GM18498 (cell line): ENCODE data around the gene C11orf21.
"Not testable (repeated sequence)": the region's sequence is repeated elsewhere in the genome, so short reads cannot be mapped to it uniquely, and the experiment has no call there.

Experiments used
- ATAC-seq: cut with Tn5 transposase; IDR thresholded peaks from one replicate; pipeline ENCODE4 v1.9.1; 2021; ENCODE audit warnings: mild to moderate bottlenecking, moderate library complexity; ENCODE audit not compliant: unreplicated experiment

The C11orf21 gene

DNA sequence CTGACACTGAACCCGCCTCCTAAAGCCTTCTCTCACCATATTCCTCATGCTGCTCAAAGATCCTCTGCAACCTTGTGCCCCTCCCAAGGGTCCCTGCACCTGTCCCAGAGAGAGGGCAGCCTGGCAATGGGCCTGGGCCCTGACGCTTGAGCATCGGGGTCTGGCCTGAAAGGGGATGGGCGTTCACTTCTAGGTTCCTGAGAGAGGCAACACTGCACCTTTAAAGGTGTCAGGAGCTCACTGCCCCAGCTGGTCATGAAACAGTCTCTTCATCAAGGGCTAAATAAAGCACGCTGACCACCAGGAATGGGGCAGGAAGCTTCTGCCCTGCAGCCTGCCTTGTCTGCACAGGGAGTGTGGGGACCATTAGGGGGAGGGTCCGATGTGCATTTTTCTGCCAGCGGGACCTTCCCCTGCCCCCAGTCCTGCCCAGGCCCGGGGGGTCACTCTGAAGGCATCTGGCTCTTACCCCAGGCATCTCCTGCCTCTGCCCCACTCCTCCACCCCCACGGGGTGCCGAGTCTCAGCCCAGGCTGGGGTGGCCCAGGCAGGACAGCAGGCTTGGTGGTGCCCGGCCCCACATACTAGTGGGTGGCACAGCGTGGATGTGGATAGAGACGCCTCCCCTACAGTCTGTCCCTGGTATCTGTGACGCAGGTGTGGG lies 3.5 kb downstream of the C11orf21 start:
- ATAC-seq, result no peak

DNA sequence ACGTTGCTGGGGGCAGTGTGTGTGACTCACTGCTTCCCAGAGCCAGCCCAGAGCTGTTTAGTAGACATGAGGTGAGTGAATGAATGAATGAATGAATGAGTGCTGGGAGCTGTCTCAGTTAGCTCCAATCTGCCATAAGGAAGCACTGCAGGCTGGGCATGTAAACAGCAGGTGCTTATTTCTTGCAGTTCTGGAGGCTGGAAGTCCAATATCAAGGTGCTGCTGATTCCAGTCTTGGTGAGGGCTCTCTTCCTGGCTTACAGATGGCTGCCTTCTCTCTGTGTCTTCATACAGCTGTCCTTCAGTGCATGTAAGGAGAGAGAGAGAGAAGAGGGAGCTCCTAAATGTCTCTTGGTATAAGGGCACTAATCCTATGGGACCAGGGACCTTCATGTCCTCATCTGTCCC lies 4.1 kb downstream of the C11orf21 start:
- no peak for ATAC-seq

DNA sequence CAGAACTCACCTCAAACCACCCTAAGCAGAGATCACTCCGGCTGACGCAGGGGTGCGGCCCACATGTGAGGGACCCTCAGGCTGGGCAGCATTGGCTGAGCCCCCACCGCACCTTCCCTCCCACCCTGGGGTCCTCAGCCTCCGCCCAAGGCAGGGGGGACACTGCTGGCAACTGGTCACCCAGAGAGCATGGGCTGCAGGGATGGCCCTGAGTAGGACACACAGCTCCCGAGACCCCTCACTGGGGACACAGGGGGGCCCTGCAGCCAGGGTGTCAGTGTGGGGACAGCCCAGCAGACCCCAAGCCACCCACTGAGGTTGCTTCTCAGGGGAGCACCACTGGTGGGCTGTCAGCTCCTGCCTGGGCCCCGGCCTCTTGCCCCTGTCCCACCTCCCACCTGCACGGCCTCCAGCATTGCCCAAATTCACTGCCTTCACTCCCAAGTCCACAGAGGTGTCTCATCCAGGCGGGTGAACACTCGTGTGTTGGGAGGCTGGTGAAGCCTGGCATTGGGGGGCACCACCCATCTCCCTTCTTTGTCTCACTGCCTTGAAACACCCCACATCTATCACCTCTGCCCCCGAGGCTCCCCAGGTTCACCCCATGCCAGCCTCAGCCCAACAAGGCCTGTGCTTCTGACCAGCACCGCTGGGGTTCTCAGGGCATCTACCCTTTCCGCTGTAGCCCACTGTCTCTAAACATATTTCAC lies 4.7 kb downstream of the C11orf21 start:
- ATAC-seq, result no peak

DNA sequence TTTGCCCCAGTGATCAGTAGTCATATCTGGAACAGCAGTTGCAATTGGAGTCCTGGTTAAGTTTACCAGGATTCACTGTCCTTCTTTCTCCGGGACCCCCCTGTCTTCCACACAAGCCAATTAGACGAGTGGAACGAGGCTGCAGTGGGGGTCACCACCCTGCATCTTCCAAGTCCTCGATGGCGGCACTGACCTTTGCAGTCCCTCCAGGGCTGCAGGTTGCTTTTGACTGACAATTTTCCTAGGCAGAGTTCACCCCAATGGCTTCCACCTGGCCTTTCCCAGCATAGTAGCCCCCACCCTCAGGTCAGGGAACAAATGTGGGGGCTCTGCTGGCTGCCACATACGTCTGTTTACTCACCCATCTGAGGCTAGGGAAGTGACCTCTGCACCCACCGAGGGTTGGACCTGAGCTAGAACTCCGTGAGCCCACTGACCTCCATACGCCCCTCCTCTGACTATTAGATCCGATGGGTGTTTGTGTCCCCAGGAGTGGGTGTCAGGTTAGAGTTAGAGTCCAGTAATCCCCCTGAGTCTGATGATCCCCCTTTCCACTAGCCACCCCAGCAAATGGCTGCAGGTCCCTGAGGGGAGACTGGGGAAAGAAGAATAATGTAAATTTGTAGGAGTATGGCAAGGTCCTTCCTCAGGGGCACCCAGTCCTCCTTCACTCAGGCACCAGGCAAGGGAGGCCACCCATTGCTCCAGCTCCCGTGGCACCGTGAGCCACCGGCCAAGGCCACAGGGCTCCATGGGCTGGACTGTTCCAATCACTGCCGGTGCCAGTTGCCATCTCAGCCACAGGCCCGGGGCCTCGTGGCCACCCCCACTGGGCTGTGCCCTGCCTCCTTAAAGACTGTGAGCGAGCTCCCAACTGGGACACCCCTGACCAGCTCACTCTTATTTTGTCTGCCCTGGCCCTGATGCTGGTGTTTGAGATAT lies 5.5 kb downstream of the C11orf21 start:
- no peak for ATAC-seq

DNA sequence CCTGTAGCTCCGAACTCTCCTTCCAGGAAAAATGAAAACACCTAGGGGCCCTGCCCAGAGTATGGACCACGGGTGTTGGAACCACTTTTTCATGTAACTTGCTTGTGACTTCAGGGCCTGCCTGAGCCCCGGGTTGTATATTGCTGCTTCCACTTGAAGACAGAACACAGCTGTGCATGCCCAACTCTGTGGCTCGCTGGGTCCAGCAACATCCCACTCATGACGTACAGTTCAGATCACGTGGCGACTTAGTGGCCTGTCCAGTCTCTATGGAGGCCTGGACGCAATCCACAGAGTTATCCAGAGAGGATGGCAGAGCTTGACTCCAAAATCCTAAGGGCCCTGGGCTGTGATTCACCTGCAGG lies 6.8 kb downstream of the C11orf21 start:
- no peak for ATAC-seq

DNA sequence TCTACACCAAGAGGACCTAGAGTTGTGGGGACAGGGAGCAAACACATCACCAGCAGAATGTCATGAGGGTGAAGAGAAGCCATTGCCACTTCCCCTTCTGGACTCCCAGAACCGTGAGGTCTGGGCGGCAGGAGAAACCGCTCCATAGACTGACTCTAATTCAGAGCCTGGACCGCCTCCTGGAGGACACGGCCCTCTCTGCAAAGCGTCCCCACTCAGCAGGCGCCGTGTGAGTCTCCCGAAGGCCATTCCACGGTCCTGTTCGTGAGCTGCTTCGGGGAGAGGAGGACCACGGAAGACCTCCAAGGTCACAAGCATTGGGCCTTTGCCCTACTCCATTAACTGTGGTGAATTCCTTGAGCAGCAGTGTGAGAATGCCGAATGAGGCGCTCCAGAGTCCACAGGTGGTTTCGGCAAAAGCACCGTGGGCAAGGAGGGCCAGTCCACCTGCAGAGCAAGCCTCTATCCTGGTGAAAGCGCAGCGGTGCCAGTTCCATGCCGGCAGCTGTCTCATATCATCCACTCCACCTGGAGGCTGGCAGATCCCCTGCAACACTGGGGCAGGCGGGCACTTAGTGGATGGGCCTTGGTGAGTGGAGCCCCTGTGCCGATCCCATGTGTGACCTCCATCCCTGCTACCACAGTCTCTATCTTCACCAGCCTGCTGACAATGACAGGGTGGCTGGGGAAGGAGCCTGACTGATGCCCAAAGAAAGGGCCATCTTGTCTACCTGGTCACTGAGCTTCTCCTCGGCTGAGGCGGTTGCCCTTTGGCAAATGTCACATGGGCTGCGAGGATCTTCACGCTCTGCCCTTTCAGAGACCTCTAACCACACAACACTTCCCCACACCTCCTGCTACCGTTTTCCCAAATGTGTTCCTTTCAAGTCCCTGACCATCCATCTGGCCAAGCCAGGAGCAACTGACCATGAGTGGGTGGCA lies 7.5 kb downstream of the C11orf21 start:
- ATAC-seq, result no peak

DNA sequence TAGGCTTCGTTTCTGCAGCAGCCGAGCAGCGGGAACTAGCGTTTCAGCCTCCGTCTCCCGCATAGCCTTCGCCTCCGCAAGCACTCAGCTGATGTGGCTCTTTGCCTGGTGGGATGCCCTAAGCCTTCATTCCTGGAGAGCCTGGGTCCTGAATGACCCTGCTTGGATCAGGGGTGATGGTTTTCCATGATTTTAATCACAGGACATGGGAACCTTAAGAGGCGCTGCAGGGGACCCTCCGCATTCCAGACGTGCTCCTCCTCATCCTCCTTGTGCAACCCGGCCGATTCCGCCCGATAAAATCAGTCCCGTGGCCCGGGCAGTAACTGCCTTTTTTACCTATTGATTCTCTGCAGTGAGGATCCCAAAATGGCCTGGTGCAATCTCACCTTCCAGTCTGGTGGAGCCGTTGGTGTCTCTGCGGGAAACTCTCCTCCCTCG lies 8.2 kb downstream of the C11orf21 start:
- ATAC-seq, result no peak

DNA sequence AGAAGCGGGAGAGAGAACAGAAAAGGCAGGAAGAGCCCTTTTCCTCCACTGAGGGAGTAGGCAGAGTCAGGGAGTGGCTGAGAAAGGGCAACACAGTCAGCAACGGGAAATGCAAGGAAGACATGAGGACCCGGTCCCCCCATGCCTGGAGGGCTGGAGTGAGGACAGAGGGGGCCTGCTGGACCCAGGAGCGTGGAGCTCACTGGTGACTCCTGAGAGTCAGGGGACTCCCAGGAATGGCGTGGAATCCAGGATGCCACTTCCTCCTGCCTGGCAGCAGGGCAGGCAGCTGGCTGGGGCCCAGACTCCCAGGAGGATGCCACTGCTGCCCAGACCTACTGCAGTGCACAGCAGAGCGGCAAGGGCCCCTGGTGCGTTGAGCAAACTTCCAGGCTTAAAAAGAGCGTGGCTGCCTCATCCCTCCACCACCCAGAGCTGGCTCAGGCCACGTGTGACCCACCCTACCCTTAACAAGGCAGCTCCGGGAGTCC lies 11.3 kb downstream of the C11orf21 start:
- no peak for ATAC-seq

DNA sequence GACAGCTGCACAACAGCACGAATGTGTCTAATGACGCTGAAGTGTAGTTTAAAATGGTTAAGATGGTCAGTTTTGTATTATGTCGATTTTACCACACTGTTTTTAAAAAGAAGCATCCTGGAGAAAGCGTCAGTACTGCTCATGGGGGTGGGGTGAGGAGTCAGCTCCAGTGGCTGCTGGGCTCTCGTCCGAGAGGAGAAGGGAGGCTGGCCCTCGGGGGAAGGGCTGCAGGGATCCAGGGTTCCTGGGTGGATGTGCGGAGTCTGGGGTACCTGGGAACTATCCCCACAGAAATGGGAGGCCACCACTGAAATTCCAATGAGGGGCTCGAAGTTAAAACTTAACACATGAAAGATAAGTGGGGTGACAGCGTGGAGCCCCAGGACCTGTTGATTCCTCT lies 11.9 kb downstream of the C11orf21 start:
- no peak for ATAC-seq

DNA sequence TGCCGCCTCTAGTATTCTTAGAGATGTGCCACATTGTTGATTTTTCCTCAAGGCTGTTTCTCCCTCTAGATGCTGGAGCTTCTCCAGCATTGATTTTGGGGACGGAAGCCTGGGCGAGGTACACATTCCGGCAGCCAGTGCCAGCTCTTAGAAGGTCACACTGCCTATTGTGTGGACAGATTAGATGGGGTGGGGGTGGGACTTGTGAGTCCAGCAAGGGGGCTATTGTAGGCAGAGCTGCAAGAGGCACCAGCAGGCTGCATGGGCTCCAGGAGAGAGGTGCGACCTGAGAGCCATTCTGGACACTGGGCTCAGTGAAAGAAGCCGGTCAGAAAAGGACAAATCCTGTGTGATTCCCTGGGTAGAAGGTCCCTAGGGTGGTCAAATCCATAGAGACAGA lies 12.4 kb downstream of the C11orf21 start:
- no peak for ATAC-seq

DNA sequence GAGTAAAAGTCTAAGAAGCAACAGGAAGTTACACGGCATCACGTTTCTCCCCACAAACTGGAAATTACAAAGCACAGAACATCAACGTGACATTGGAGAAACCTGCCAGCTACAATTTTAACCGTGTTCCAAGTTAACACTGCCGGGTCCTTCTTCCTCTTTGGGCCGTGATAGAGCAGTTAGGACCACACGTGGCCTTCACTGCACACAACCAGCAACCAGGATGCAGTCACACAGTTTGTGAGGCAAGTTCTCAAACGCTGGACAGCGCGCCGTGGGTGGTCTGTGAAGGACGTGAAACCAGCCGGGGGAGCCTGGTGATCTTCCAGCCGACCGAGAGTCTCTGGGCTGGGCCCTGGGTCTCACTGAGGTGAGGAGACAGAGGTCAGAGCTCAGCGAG lies 14.6 kb downstream of the C11orf21 start:
- no peak for ATAC-seq

DNA sequence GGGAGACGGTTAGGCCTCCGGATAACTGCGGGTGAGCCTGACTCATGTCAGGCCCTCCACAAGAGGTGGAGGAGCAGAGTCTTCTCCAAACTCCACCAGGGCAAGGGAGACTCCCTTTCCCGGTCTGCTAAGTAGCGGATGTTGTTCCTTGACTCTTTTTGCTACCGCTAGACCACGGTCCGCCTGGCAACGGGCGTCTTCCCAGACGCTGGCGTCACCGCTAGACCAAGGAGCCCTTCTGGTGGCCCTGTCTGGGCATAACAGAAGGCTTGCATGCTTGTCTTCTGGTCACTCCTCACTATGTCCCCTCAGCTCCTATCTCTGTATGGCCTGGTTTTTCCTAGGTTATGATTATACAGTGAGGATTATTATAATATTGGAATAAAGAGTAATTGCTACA lies 15.4 kb downstream of the C11orf21 start:
- not testable (repeated sequence) for ATAC-seq

DNA sequence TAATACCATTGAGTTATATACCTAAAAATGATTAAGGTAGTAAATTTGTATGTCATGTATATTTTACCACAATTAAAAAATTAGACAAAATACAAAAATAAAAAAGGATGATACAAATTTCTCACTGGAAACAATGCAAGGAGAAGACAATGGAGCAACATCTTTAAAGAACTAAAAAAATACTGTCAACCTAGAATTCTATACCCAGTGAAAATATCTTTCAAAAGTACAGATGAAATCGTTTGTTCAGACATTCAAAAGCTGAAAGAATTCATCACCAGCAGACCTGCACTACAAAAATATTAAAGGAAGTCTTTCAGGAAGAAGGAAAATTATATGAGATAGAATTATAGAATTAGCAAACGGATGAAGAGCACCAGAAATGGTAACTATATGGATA lies 21.5 kb downstream of the C11orf21 start:
- ATAC-seq, result no peak

DNA sequence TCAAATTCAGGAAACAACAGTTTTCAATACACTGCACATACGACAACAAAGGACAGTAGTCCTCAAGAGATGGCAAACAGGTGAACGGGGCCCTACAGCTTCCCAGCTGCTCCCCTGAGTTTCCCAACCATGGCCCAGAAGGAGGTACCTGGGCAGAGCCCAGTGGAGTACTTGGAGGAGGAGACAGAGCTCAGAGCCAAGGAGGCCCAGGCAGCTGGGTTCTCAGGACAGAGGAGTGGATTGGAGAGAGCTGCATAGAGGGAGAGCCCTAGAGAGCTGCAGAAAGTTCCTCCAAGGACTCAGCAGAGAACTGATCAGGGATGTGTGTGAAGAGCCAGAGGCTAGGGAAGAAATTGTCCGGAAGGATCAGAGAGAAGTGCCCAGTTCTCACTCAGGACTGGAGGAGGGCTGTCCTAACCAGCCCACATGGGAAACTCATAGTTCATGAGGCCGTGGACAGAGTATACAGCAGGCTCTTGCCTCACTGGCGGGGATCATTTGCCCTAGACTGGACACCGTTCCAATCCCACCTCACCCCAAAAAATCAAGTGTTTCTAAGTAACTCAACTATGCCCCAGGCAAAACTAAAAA lies 23.7 kb downstream of the C11orf21 start:
- no peak for ATAC-seq

DNA sequence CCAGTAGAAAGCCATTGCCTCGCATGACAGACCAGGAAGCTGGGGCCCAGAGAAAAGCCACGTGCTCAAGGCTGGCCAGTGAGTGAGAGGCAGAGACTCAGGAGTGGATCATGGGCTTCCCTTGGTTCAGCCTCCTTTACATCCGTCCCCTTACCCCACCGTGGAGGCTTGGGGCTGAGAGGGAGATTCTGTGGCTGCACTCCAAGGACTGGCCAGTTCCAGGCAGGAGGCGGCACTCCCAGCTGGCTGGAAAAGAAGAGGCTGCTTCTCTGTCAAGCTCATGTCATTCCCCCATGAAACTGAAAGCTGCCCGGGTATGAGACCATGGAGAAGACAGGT lies 24.7 kb downstream of the C11orf21 start:
- ATAC-seq, result no peak

DNA sequence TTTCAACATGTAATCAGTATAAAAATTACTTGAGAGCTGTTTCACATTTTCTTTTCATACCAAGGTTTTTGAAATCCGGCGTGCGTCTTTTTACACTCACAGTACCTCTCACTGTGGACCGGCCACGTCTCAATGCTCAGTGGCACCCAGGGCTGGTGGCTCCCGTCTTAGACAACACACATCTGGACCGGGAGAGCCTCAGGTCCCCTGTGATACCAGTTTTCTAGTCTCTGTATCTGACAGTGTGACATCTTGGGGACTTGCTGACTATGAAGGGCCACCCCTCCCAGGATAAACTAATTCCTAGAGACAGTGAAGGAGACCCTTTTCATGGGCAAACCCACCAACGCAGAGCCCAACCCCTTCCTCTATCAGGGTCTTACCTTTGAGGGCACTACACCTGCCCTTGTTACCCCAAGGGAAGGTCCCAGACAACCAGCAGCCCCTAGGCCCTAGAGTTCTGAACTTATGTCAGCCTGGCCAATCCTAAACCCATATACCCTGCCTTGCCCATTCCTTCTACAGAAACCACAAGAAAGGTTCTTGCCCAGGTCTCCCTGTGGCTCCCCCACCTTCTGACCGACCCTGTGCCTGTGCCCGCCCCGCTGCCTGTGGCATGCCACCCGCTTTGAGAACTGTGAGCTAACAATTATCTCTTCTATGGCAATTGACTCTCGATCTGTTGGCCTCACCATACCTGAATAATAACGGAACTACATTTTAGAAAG lies 25.3 kb downstream of the C11orf21 start:
- ATAC-seq, result no peak

DNA sequence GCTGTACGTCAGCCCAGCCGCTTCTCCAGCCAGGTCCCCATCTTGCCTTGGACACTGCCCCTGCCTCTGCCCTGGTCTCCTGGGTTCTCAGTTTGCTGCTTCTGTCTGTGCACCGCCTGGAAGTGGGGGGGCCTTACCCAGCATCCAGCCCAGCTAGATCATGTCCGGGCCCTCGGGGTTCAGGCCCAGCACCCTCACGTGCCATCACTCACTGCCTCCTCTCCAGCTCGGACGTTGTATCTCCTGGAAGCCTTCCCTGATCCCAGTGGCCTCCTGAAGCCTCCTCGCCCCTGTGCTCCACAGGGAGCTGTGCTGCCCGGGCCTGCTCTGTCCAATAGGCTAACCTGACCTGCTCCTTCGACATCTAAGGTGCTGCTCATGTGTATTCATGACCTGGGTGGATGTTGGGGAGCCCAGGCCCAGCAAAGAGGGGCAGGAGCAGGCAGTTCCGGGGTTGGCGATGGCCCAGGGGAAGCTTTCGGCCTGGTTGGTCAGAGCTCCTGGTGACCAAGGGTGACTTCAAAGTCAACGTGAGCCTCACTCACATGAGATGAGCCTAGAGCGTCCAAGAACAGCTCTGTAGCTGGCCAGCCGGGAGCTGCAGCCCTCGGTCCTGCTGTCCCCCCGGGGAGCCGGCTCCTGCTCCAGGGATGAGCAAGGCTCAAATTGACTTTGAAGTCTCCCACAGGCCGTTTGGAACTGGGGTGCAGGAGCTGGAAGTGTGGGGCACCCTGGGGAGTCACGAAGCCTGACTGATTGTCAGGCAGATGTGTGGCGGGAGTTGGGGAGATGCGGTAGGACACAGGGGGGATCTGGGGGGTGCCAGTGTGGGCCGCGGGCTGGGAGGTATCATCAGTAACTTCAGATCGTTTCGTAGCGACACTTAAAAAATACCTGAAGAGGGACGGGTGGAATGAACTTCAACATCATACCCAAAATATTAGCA lies 26.1 kb downstream of the C11orf21 start:
- ATAC-seq, result no peak

DNA sequence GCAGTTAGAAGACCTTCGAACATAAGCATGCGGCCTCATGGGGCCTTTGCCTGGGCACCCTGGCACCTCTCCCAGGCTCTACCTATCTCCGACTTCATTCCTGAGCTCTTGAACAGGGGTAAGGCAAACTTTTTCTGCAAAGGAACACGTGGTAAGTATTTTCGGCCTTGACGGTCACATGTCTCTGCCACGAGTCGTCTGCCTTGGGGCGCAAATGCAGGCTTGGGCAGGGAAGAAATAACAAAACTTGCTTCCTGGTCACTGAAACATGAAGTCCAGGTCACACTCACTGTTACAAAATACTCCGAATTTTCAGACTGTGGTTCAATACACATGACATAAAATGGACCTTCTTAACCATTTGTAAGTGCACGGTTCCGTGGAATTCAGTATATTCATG lies 27.9 kb downstream of the C11orf21 start:
- ATAC-seq, result no peak
